Gastrocnemius medialis (tissue), 4 donors: ENCODE data around the gene LEKR1. TPM values are rescaled to one million over a fixed set of nuclear protein-coding genes. Genes with fewer than 3 reads are reported as not detected.

Experiments
- ATAC-seq, 2 donors: fragments of 150-250 bp; one replicate each; pipeline ENCODE4 v1.9.1; 2016
- DNase-seq, 2 donors: peaks; one replicate each; pipeline ENCODE4 v3.0.0-alpha.2; 2019
- H3K27ac ChIP-seq, 4 donors: fragments of 200-600 bp; sonication (generic); 1 replicate in 1 of 4; 2 replicates in 3 of 4; pipeline ENCODE4 v1.5.1; 2016 to 2018; ENCODE audit warnings: mild to moderate bottlenecking in 2 of 4, moderate library complexity in 1 of 4
- H3K27me3 ChIP-seq, 3 donors: fragments of 200-600 bp; sonication (generic) in 2 of 3; 1 replicate in 1 of 3; 2 replicates in 2 of 3; pipeline versions ENCODE4 v1.5.1 to v1.6.0; 2016 to 2019; ENCODE audit warnings: mild to moderate bottlenecking in 1 of 3, moderate library complexity in 1 of 3
- H3K36me3 ChIP-seq, 2 donors: fragments of 200-600 bp; sonication (generic) in 1 of 2; one replicate each; pipeline ENCODE4 v1.5.1; 2017 to 2018
- H3K4me1 ChIP-seq, 2 donors: fragments of 200-600 bp; sonication (generic) in 1 of 2; one replicate each; pipeline ENCODE4 v1.5.1; 2016 to 2017; ENCODE audit warnings: mild to moderate bottlenecking in 2 of 2
- H3K4me3 ChIP-seq, 4 donors: fragments of 200-600 bp; sonication (generic) in 3 of 4; 1 replicate in 1 of 4; 2 replicates in 3 of 4; pipeline ENCODE4 v1.5.1; 2016 to 2019; ENCODE audit warnings: mild to moderate bottlenecking in 2 of 4
- H3K9me3 ChIP-seq, 3 donors: fragments of 200-600 bp; sonication (generic) in 2 of 3; 1 replicate in 1 of 3; 2 replicates in 2 of 3; pipeline ENCODE4 v1.5.1; 2016 to 2019
- CTCF ChIP-seq, 5 experiments: fragments of 450-650 bp in 3 of 5; fragments of 200-600 bp in 2 of 5; sonication (generic) in 2 of 5; IDR thresholded peaks in 4 of 5; conservative IDR thresholded peaks in 1 of 5; 1 replicate in 4 of 5; 2 replicates in 1 of 5; pipeline ENCODE4 v1.5.1; 2016 to 2019; ENCODE audit warnings: antibody characterized with exemption in 5 of 5, mild to moderate bottlenecking in 3 of 5, moderate library complexity in 3 of 5
- POLR2A ChIP-seq, 2 donors: fragments of 450-650 bp; IDR thresholded peaks; one replicate each; pipeline ENCODE4 v1.6.1; 2017; ENCODE audit warnings: antibody characterized with exemption in 2 of 2, mild to moderate bottlenecking in 2 of 2, moderate library complexity in 2 of 2
- in situ Hi-C, 4 donors: fragments of 200-750 bp; cut with MboI; loops; one replicate each; pipeline versions ENCODE4 v1.15.0 to v1.8.0; 2017; ENCODE audit warnings: low sequenced_read_pairs in 4 of 4
- intact Hi-C: fragments of 100-400 bp; cut with DNase I; formaldehyde crosslinking; loops from one replicate; pipeline ENCODE4 v1.15.1; 2023; ENCODE audit warnings: low total_unique reads
- total RNA-seq, 4 donors: library from RNA; depleted of rRNA; stranded (reverse); fragments of >200 nt; gene quantifications; one replicate each; pipeline versions ENCODE4 v1.1.0 to v1.2.3, GENCODE V29; 2016

Gene LEKR1
- total RNA-seq, 4 donors from 2014 or later, result 0.20 to 0.56 TPM; not detected in 2

GRCh38 chr3:157001221-157001957 is 175.2 kb downstream of the LEKR1 start:
- Histone ChIP-seq H3K4me1 (no peaks in the 10 kb centered on the region), H3K27ac (no peak overlapping the region), H3K36me3 (no peaks in the 10 kb centered on the region), H3K4me3 (no peak overlapping the region), H3K27me3 (no peaks in the 10 kb centered on the region), H3K9me3 (no peaks in the 10 kb centered on the region)
- DNase-seq, result no peak
- in situ Hi-C loops, result no loop called here
- intact Hi-C loops, result no loop called here
- TF ChIP-seq CTCF (IDR thresholded peaks at IDR 0.05 in 4 of 5, conservative IDR thresholded peaks at IDR 0.05 in 1 of 5) (no peak), POLR2A (IDR thresholded peaks at IDR 0.05) (no peak)
- no peak for ATAC-seq

DNA sequence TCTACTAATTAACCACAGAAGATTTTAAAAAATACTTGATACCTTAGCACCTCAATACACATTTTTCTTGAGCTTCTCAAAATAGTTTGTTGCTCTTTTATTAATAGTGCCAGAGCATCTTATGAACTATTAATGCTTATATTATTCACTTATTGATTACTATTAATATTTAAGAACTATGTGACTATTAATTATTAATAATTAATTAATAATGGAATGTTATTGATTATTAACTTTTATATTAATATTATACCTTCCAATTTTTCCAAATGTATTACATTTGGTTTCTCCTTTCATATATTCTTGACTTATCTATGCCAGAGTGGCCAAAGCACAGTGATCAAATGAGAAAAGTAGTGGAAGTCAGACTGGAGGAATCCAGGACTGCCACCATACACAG is 195.5 kb downstream of the LEKR1 start:
- no peaks in the 10 kb centered on the region for H3K9me3 ChIP-seq
- in situ Hi-C loops, result no loop called here
- no peak overlapping the region for H3K27ac ChIP-seq
- ATAC-seq (no peak), DNase-seq (no peak)
- no peaks in the 10 kb centered on the region for H3K36me3 ChIP-seq
- H3K4me1 ChIP-seq, result no peaks in the 10 kb centered on the region
- no peaks in the 10 kb centered on the region for H3K27me3 ChIP-seq
- intact Hi-C loops, result no loop called here
- TF ChIP-seq CTCF (IDR thresholded peaks at IDR 0.05 in 4 of 5, conservative IDR thresholded peaks at IDR 0.05 in 1 of 5) (no peak), POLR2A (IDR thresholded peaks at IDR 0.05) (no peak)
- H3K4me3 ChIP-seq, result no peak overlapping the region

DNA sequence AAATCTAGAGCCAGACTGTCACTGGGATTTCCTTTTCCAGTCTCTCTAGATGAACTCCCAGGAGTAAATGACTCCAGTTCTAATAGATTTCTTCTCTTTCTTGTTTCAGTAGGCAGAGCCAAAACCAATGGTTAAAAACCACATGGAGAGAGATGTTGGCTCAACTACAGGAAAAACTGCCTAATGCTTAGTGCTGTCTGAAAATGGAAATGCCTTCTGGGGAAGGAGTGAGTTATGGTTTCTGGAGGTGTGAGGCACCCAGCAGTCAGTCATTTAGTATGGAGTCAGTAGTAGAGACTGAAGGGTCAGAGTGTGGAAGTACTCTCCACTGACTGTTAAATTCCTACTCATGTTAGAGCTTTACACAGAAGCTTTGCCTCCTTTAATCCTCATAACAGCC is 197.1 kb downstream of the LEKR1 start:
- no peak for DNase-seq
- H3K9me3 ChIP-seq, result no peaks in the 10 kb centered on the region

DNA sequence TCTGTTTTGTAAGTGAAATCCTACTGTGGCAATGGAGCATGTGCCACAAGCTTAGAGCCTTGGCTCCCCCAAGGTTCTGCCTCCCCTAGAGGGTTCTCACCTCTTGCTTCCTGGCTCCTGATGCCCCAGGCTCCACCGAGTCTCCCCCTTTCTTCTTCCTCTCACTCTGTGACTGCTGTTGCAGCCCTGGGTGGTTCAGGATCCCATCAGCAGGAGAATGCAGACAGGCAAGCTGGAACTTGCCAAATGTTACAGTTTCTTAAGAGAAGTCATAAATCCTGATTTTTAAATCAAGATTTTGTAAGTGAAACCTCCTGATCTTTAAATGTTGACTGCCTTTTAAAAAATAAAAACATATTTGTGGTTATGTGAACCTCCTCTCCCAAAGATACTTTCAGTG is 199.9 kb downstream of the LEKR1 start:
- TF ChIP-seq POLR2A (IDR thresholded peaks at IDR 0.05), result no peak
- no peak for TF ChIP-seq CTCF (IDR thresholded peaks at IDR 0.05 in 4 of 5, conservative IDR thresholded peaks at IDR 0.05 in 1 of 5)
- no peaks in the 10 kb centered on the region for H3K4me1 ChIP-seq
- no peaks in the 10 kb centered on the region for H3K27me3 ChIP-seq
- intact Hi-C loops, result no loop called here
- H3K27ac ChIP-seq, result no peak overlapping the region
- H3K9me3 ChIP-seq, result no peaks in the 10 kb centered on the region
- no peak for DNase-seq
- ATAC-seq, result no peak
- in situ Hi-C loops, result no loop called here
- no peak overlapping the region for H3K4me3 ChIP-seq
- no peaks in the 10 kb centered on the region for H3K36me3 ChIP-seq

More for the DNA sequence above, 197.1 kb downstream of the LEKR1 start:
- TF ChIP-seq CTCF (IDR thresholded peaks at IDR 0.05 in 4 of 5, conservative IDR thresholded peaks at IDR 0.05 in 1 of 5) (no peak), POLR2A (IDR thresholded peaks at IDR 0.05) (no peak)
- Histone ChIP-seq H3K4me1 (no peaks in the 10 kb centered on the region), H3K4me3 (no peak overlapping the region), H3K27ac (no peak overlapping the region), H3K36me3 (no peaks in the 10 kb centered on the region), H3K27me3 (no peaks in the 10 kb centered on the region)
- no peak for ATAC-seq
- in situ Hi-C loops, result no loop called here
- intact Hi-C loops, result no loop called here
